ENCODE measurements around the gene TEX9.
A peak's percentile ranks its signal among the peaks of the same experiment; 100 is the strongest.

Gene TEX9

DNA sequence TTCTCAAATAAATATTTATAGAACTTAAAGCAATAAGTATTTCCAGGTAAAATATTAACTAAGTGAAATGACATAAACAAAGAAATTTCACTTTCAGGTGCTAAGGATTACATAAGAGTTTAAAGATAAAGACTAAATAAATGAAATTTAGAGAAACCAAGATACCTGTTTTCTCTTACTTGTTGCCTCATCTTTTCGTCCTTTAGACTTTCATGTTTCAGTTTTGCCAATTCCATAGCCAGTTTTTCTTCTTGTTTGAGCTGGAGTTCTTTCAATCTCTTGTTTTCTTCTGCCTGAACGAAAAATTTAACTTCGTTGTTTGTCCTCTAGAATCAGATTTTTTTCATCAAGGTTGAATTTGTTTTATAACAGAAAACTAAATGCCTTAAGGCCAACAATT lies 91.0 kb downstream of the TEX9 start:
- DNase-seq: no peak

DNA sequence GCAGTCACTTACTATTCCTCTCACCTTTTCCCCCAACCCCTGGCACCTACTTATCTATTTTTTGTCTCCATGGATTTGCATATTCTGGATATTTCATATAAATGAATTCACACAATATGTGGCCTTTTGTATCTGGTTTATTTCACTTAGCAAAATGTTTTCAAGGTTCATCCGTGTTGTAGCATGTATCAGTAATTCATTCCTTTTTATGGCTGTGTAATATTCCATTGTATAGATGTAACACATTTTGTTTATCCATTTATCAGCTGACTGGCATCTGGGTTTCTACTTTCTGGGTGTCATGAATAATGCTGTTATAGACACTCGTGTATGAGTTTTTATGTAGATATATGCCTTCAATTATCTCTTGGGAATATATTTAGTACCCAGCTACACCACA lies 93.9 kb downstream of the TEX9 start:
- no peak for DNase-seq

DNA sequence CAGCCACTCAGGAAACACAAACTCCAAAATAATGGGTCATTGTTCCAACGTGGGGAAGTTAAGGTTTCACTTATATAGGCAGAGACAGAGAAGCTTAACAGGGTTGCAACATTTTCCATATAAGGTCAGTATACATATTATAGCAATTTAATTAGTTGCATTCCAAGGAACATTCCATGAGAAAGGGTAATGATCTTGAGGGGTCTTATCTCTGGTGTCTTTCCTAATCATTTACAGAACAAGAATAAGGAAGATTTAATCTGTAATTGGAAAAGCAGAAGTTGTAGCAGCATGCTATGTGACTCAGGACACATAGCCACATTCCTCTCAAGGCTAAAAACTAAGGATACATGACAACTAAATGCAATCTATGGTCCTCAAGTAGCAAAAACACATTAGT lies 94.8 kb downstream of the TEX9 start:
- no peak for DNase-seq

DNA sequence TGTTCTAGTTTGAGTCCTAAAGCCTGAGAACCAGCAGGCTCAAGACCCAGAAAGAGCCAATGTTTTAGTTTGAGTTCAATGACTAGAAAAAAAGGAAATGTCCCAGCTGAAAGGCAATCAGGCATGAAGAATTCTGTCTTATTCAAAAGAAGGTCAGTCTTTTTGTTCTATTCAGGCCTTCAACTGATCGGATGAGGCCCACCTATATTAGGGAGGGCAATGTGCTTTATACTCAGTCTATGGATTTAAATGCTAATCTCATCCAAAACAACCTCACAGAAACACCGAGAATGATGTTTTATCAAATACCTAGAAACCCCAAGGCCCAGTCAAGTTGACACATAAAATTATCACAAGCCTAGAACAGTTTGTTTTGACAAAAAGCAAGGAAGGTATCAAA lies 95.7 kb downstream of the TEX9 start:
- no peak for DNase-seq

DNA sequence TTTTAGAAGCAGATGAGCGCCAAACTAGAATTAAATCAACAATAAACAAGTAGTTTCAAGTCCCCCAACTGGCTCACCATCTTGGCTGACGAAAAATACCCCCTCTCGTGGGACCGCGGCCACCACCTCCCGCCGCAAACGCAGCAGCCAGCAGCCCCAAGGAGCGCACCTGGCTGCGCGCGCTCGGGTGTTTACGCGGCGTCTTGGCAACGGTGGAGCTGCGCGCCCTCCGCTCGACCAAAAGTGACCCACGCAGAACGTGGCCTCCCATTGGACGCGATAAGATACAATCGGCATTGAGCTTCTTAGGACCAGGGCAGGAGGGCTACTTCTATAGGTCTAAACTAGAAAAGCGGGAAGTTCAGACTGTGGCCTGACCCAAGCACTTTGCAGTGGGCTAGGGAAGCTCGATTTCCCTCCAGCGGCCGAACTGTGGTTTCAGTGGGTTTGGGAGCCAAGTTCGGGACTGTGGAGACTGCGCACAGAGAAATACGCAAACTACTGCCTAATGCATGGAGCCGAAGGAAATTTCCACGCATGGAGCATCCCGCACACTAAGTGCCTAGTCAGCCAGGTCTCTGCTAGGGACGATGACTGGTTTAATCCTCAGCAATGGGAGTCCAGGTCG lies 99.8 kb downstream of the TEX9 start, which contains the start of gene MNS1:
TSS of gene MNS1 (minus strand) at position 245 of the 628 bp plus-strand sequence. CDS start at position 80, 165 bp downstream.
- peak; percentile 79 for DNase-seq

DNA sequence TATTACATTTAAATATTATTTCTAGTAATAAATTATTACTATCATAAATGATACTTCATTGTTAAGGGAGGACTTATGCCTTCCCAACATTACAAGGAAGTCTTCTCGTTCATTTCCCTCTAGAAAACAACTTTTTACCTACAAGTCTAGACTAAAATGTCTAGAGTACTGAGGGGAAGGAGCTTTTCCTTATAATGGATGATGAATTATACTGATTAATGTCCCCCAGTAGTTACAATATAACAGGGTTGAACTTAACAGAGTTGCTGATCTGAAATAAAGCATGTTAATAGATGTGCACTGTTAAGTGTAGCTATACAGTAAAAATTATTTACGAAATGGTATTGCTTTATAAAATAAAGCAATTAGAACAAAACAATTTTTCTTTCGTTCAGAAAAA lies 102.4 kb downstream of the TEX9 start:
- no peak for DNase-seq

DNA sequence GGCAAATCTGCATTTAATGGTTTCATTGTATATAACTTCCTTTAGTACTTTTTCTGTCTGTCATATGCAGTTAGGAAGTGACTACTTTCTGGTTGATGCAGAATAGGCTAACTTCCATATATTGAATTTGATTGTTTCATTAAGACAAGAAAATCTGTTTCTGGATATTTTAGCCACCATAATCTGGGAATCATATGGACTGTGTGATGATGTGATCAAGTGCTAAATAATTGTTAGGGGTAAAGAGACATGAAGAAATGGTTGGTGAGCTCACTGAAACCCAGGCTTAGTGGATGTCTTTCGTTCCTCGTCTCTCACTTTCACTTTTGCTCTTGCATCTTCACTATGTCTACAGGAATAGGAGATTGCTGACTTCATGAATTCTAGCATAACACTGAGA lies 103.2 kb downstream of the TEX9 start:
- no peak for DNase-seq

DNA sequence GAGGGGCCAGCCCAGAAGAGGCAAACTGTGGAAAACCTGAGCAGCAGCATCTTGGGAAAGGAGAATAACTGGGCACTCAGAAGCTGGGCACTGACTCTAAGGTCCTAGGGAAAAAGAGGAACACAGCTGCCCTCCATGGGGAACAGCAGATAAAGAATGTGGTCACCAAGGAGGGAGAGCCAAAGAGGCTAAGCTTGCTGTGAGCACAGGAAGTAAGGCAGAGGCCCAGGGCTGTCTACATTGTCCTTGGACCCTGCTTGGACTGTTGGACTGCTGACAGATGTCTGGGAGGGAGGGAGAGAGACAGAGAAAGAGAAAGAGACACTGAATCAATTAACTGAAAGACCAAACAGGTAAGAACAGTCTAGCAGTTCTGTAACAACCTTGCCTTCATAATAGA lies 104.3 kb downstream of the TEX9 start:
- no peak for DNase-seq

DNA sequence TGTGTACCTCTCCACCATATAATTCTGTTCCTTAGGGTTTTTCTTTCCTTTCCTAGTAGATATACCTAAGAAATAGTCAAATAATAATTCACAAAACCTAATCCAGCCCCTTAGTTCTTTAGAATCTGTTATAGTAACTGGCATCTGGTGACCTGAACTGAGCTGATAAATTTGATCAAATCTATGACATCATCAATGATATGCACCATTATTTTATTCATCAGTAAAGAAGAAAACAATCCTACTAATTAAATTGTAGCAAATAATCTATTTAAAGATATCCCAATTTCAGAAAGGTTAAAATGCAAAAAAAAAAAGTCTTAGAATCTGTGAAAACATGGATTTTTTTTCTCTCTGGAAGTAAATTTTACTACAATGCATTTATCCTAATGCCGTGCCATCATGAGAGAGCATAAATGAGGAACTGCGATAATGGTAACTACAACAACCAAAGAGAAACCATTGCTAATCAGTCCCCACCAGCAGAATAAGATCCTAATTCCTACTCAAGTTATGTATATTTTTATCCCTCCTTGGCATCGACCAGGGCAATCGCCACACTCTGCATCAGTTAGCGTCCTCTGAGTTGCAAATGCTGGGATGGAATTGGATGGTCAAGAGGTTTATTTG lies 106.3 kb downstream of the TEX9 start:
- no peak for DNase-seq

DNA sequence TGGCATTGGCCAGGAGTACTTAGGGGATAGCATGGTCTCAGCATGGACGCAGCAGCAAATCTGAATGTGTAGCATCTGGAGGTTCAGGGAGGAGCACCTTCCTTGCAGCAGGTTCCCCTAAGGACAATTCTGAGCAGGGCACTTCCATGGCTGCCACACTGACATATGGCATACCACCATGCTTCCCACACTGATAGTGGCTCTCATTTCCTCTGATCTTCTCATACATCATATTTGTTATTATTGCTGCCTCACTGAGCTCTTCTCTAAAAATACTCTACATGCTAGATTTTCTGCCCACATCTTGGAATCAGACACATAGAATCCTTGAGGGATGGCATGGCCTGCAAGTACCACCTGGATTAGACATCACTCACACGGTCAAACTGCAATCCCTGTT lies 107.1 kb downstream of the TEX9 start:
- no peak for DNase-seq

DNA sequence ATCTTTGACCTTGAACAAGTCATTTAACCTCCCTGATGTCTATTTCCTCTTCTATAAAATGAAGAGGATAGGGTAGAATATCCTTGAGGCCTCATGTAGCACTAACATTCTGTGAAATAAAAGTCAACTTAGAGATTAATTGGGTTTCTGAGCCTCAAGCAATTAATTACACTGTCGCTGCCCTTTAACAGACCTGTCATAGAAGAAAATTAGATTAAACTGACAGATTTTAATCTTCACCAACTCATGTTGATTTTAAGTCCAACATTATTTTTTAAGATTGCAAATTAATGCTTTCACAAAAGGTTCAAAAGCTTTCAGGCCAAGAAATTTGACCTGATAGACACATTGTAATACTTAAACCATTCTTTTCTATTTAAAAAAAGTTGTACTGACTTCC lies 107.8 kb downstream of the TEX9 start:
- DNase-seq: no peak

DNA sequence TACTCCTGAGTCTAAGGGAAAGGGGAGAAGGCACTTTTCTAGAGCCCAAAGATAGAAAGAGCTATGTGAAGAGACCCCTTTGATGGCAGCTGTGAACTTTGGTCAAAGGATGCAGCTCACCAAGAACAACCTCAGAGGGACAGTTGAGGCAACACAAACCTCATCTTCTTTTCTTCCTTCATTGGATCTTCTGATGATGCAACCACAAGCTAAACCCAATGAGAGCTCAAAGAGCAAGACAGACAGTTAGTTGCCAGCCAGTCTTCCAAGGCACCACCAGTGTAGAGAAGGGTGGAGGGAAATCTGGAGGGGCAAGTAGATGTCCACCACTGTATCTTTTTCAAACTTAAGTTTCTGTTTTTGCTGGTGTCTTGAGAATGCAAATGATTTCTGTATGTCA lies 110.1 kb downstream of the TEX9 start:
- no peak for DNase-seq

Measured in NCI-H2107 (cell line).